GM18873 (cell line): ENCODE data around the gene AEN.

Experiments
- ATAC-seq: cut with Tn5 transposase; IDR thresholded peaks from one replicate; pipeline ENCODE4 v1.9.1; 2021; ENCODE audit warnings: mild to moderate bottlenecking, moderate library complexity, moderate number of reproducible peaks; ENCODE audit not compliant: unreplicated experiment, low FRiP score

AEN gene

DNA sequence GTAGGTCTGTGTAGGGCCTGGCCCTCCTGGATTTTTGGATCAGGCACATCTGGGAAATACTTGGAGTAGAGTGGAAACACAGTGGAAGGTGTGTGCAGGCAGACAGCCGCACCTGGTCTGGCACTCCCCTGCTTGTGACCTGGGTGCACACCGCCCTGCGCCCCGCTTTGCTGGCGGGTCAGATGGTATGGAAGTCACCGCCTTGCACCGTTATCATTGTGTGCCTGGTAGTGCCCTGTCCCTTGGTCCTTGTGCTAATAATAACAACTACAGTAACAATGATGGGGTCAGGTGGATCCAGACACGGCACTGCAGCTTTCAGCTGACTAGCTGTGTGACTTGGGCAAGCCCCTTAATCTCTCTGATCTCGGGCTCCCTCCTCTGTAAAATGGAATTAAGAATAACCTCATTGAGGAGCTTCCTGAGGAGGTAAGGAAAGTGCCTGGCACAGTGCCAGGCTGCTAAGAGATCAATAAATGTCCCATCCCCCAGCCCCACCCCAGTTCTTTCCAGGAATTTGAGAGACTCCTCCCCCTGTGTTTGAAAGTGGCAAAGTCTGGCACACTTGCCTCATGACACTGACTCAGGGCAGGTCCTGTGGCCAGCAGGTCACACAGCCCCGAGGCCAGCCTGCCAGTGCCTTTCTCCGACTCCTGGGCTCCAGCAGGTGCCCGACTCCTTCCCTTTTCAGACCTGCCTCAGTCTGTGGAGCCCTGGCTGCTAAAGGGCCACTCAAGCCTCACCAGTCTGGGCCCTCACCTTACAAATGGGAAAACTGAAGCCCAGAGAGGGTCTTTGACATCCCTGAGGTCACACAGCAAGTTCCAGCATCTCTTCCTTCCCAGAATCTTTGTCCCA lies 27.4 kb downstream of the AEN start:
- no peak for ATAC-seq

- ATAC-seq, result no peak
Measured at GRCh38 chr15:88649286-88649733, 28.2 kb downstream of the AEN start.

DNA sequence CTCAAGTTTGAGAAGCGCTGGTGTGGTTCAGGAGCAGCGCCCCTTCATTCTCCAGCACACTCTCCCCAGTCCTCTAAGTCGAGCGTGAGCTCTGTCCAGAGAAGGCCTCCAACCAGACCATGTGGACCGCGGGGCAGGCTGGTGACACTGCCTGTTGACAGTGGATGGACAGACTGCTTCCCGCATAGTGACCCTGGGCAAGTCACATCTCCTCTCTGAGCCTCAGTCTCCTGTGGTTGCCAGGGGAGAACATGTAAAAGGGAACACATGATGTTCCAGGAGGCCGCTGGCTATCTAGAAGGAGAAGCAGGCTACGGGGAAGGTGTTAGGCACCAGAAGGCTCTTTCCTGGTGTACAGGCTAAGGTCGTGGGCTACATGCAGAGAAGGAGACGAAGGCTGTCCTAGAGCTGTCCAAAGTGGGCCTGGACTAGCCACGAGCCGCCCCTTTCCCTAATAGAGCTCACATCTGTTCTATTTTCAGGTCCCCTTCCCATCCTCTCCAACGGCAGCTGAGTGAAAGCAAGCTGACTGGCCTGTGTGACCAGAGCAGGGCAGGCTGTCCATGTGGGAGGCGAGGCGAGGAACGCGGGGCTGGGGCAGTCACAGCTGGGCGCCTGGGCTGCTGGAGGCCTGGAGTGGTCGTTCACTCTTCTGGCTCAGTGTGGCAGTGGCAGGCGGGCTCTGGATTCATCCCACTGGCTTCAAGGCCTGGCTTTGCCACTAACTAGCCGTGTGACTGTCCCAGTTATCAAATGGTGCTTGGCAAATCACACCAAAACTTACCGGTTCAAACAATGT lies 28.8 kb downstream of the AEN start:
- no peak for ATAC-seq

DNA sequence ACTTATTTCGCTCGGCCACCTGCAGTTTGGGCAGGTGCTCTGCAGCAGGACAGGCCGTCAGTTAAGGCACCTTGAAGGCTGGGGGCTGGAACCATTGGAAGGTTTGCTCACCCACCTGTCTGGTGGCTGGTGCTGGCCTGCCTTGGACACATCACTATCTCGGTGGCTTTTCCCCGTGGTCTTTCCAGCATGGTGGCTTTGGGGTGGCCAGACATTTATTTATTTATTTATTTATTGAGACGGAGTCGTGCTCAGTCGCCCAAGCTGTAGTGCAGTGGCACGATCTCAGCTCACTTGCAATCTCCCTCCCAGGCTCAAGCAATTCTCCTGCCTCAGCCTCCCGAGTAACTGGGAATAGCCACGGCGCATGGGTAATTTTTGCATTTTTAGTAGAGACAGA lies 29.4 kb downstream of the AEN start:
- no peak for ATAC-seq

DNA sequence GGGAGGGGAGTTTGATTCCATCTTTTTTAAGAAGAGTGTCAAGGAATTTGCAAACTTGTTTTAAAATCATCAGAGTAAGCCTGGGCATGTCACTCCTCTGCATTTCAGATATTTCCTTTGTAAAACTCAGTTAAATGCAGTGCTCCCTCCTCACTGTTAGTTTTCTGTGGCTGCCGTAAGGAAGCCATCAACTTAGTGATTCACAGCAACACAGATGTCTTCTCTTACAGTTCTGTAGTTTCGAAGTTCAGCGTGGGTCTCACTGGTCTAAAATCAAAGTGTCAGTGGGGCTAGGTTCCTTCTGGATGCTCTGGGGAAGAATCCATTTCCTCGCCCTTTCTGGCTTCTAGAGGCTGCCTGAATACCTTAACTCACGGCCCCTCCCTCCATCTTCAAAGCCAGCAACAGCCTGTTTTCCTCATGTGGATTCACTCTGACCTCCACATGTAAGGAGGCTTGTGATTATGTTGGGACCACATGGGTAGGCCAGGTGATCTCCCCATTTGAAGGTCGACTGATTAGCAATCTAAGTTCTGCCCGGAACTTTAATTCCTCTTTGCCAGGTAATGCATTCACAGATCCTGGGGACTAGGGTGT lies 30.1 kb downstream of the AEN start:
- ATAC-seq, result no peak

DNA sequence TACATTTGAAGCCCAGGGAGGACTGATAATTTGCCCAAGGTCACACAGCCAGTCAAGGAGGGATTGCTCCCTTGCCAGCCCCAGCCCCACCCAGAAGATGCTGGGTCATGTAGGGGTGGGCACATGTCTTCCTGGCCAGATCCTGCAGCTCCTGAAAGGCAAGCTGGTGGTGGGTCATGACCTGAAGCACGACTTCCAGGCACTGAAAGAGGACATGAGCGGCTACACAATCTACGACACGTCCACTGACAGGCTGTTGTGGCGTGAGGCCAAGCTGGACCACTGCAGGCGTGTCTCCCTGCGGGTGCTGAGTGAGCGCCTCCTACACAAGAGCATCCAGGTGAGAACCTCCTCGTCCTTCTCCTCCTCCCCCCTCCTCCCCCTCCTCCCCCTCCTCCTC lies 30.8 kb downstream of the AEN start:
- ATAC-seq, result no peak

GRCh38 chr15:88652456-88653199 lies 31.5 kb downstream of the AEN start:
- no peak for ATAC-seq

- no peak for ATAC-seq
Measured at GRCh38 chr15:88653200-88654064, 32.3 kb downstream of the AEN start.

- no peak for ATAC-seq
Measured at GRCh38 chr15:88654430-88655102, 33.4 kb downstream of the AEN start.

GRCh38 chr15:88655103-88655553 lies 34.0 kb downstream of the AEN start:
- no peak for ATAC-seq

GRCh38 chr15:88655800-88656488 lies 34.8 kb downstream of the AEN start:
- ATAC-seq, result no peak

- ATAC-seq, result peak; percentile 88
Measured at GRCh38 chr15:88656760-88657221, 35.7 kb downstream of the AEN start.

GRCh38 chr15:88657326-88658069 lies 36.4 kb downstream of the AEN start:
- no peak for ATAC-seq

GRCh38 chr15:88658070-88658965 lies 37.2 kb downstream of the AEN start:
- no peak for ATAC-seq

GRCh38 chr15:88658972-88659931 lies 38.1 kb downstream of the AEN start:
- no peak for ATAC-seq
